Fibroblast of lung (primary cell): ENCODE results near the gene RBBP4. TPM values are rescaled to one million over a fixed set of nuclear protein-coding genes. Genes with fewer than 3 reads are reported as not detected.

Experiments used
- DNase-seq, 2 donors: peaks; one replicate each; pipeline versions ENCODE4 v3.0.0 to v3.0.0-alpha.2; 2010; ENCODE audit warnings: low read depth in 2 of 2
- H2AFZ ChIP-seq: 2 replicates; pipeline ENCODE4 v1.5.1; 2012; ENCODE audit warnings: low read length, control low read depth, inconsistent platforms
- H3K27ac ChIP-seq: 2 replicates; pipeline ENCODE4 v1.5.1; 2011; ENCODE audit warnings: low read length, control low read depth; ENCODE audit not compliant: insufficient read depth
- H3K27me3 ChIP-seq: 2 replicates; pipeline ENCODE4 v1.5.1; 2011; ENCODE audit warnings: mild to moderate bottlenecking, low read length; ENCODE audit not compliant: control insufficient read depth, insufficient read depth
- H3K36me3 ChIP-seq: 2 replicates; pipeline ENCODE4 v1.5.1; 2011; ENCODE audit warnings: low read length; ENCODE audit not compliant: control insufficient read depth, insufficient read depth
- H3K4me1 ChIP-seq: 2 replicates; pipeline ENCODE4 v1.5.1; 2011; ENCODE audit warnings: low read length; ENCODE audit not compliant: control insufficient read depth, insufficient read depth; ENCODE audit errors: extremely low read depth
- H3K4me2 ChIP-seq: 2 replicates; pipeline ENCODE4 v1.5.1; 2011; ENCODE audit warnings: low read length, control low read depth; ENCODE audit not compliant: insufficient read depth; ENCODE audit errors: extremely low read depth
- H3K4me3 ChIP-seq, 4 experiments: fragments of 200-600 bp in 1 of 4; sonication (generic) in 1 of 4; replicated peaks in 1 of 4; 2 replicates each; pipeline ENCODE4 v1.5.1; 2011 to 2016; ENCODE audit warnings: low read length in 4 of 4, low read depth in 3 of 4, mild to moderate bottlenecking in 3 of 4, control low read depth in 2 of 4, inconsistent platforms in 1 of 4, mixed read lengths in 1 of 4; ENCODE audit not compliant: insufficient read depth in 1 of 4; ENCODE audit errors: control extremely low read depth in 1 of 4
- H3K79me2 ChIP-seq: 2 replicates; pipeline ENCODE4 v1.5.1; 2012; ENCODE audit warnings: mild to moderate bottlenecking, low read length, inconsistent platforms; ENCODE audit not compliant: control insufficient read depth, insufficient read depth
- H3K9ac ChIP-seq: 2 replicates; pipeline ENCODE4 v1.5.1; 2011; ENCODE audit warnings: mild to moderate bottlenecking, low read length, control low read depth; ENCODE audit not compliant: insufficient read depth
- H3K9me3 ChIP-seq: 2 replicates; pipeline ENCODE4 v1.5.1; 2012; ENCODE audit warnings: low read depth, low read length; ENCODE audit not compliant: control insufficient read depth, insufficient read depth
- H4K20me1 ChIP-seq: 2 replicates; pipeline ENCODE4 v1.5.1; 2011; ENCODE audit warnings: low read length; ENCODE audit not compliant: control insufficient read depth, insufficient read depth; ENCODE audit errors: extremely low read depth
- CTCF ChIP-seq, 2 donors: IDR thresholded peaks in 1 of 2; conservative IDR thresholded peaks in 1 of 2; 1 replicate in 1 of 2; 2 replicates in 1 of 2; pipeline ENCODE4 v1.5.1; 2011 to 2012; ENCODE audit warnings: low read length in 2 of 2, control low read depth in 1 of 2, inconsistent platforms in 1 of 2, low read depth in 1 of 2, mild to moderate bottlenecking in 1 of 2
- EZH2 ChIP-seq: IDR thresholded peaks from 2 replicates; pipeline ENCODE4 v1.5.1; 2012; ENCODE audit warnings: low read length, control low read depth, mild to moderate bottlenecking; ENCODE audit errors: missing control alignments
- polyA plus RNA-seq, 2 donors: library from polyadenylated mRNA; depleted of rRNA in 1 of 2; stranded (reverse) in 1 of 2; unstranded in 1 of 2; fragments of >200 nt; gene quantifications; 2 replicates each; pipeline ENCODE4 v1.2.1, GENCODE V29; 2011 to 2012; ENCODE audit warnings: missing spikeins in 1 of 2
- total RNA-seq: library from RNA; depleted of rRNA; stranded (reverse); fragments of >200 nt; gene quantifications from 2 replicates; pipeline ENCODE4 v1.2.1, GENCODE V29; 2014

RBBP4 gene
- total and polyA plus RNA-seq, 2 donors (not counting 1 experiment from before 2014, with no cell fraction given), result 92.5 to 169 TPM

- no peak for TF ChIP-seq CTCF (conservative IDR thresholded peaks at IDR 0.05 in 1 of 2, IDR thresholded peaks at IDR 0.05 in 1 of 2; ENCODE audit: low read depth in 1 of 2, low read length in 2 of 2)
- no peak for TF ChIP-seq EZH2
- peak overlapping the region; percentile 88 for H3K9ac ChIP-seq
- H2AFZ ChIP-seq, result peak overlapping the region; percentile 65
Measured at GRCh38 chr1:32703479-32704291, 52.7 kb downstream of the RBBP4 start.

GRCh38 chr1:32705516-32705915, 54.5 kb downstream of the RBBP4 start:
- no peaks in the 10 kb centered on the region for H3K9me3 ChIP-seq
- H3K4me2 ChIP-seq, result no peak overlapping the region
- no peak overlapping the region for H3K9ac ChIP-seq
- no peak overlapping the region for H3K4me3 ChIP-seq
- H3K79me2 ChIP-seq, result peaks cover 9% of the 10 kb centered on the region
- H3K4me1 ChIP-seq, result peaks cover 20% of the 10 kb centered on the region
- no peaks in the 10 kb centered on the region for H3K36me3 ChIP-seq
- H3K27me3 ChIP-seq, result no peaks in the 10 kb centered on the region
- no peak for DNase-seq
- no peak for TF ChIP-seq EZH2
- no peaks in the 10 kb centered on the region for H4K20me1 ChIP-seq
- no peak overlapping the region for H2AFZ ChIP-seq
- no peak overlapping the region for H3K27ac ChIP-seq

More at GRCh38 chr1:32703479-32704291, 52.7 kb downstream of the RBBP4 start:
- peak overlapping the region; percentile 50 to 73 (median 70) for H3K4me3 ChIP-seq
- peak overlapping the region; percentile 92 for H3K27ac ChIP-seq
- H4K20me1 ChIP-seq, result no peaks in the 10 kb centered on the region
- peaks cover 14% of the 10 kb centered on the region for H3K79me2 ChIP-seq
- peaks cover 20% of the 10 kb centered on the region for H3K4me1 ChIP-seq
- H3K36me3 ChIP-seq, result no peaks in the 10 kb centered on the region
- no peaks in the 10 kb centered on the region for H3K9me3 ChIP-seq
- H3K27me3 ChIP-seq, result no peaks in the 10 kb centered on the region
- DNase-seq, result peak; percentile 89 to 99
- peak overlapping the region; percentile 83 for H3K4me2 ChIP-seq

- no peak for DNase-seq
Measured at GRCh38 chr1:32706491-32706890, 55.5 kb downstream of the RBBP4 start.

More at GRCh38 chr1:32706491-32706890, 55.5 kb downstream of the RBBP4 start:
- H3K4me3 ChIP-seq, result no peak overlapping the region
- TF ChIP-seq CTCF (conservative IDR thresholded peaks at IDR 0.05 in 1 of 2, IDR thresholded peaks at IDR 0.05 in 1 of 2; ENCODE audit: low read depth in 1 of 2, low read length in 2 of 2) (no peak), EZH2 (no peak)
- H3K9ac ChIP-seq, result no peak overlapping the region
- H3K9me3 ChIP-seq, result no peaks in the 10 kb centered on the region
- no peak overlapping the region for H3K4me2 ChIP-seq
- H3K36me3 ChIP-seq, result no peaks in the 10 kb centered on the region
- H3K4me1 ChIP-seq, result peaks cover 17% of the 10 kb centered on the region
- H3K27me3 ChIP-seq, result no peaks in the 10 kb centered on the region
- no peaks in the 10 kb centered on the region for H4K20me1 ChIP-seq
- H3K79me2 ChIP-seq, result peaks cover 6% of the 10 kb centered on the region
- no peak overlapping the region for H3K27ac ChIP-seq
- no peak overlapping the region for H2AFZ ChIP-seq
